ENCODE measurements around the gene PRX.

The PRX gene

GRCh38 chr19:40419066-40419612 lies 6.0 kb upstream of the PRX start:
- no peak overlapping the region for H3K4me3 ChIP-seq (ENCODE audit: low read depth in 1 of 2, low read length in 1 of 2)

GRCh38 chr19:40418040-40418439 lies 4.9 kb upstream of the PRX start:
- no peak overlapping the region for H3K4me3 ChIP-seq (ENCODE audit: low read depth in 1 of 2, low read length in 1 of 2)
- H3K9me3 ChIP-seq, result no peaks in the 10 kb centered on the region
- H3K4me1 ChIP-seq (ENCODE audit: control insufficient read depth in 1 of 2, insufficient read depth in 1 of 2, low read depth in 1 of 2, low read length in 1 of 2), result peaks cover 45 to 49% of the 10 kb centered on the region in 2 experiments
- peaks cover 8% of the 10 kb centered on the region for H3K36me3 ChIP-seq
- peak overlapping the region; percentile 67 for H3K27ac ChIP-seq
- peaks cover 6% of the 10 kb centered on the region for H3K27me3 ChIP-seq
- TF ChIP-seq CTCF (IDR thresholded peaks at IDR 0.05), result no peak

More at GRCh38 chr19:40419066-40419612, 6.0 kb upstream of the PRX start:
- no peak overlapping the region for H3K27ac ChIP-seq
- no peaks in the 10 kb centered on the region for H3K9me3 ChIP-seq
- peaks cover 45 to 49% of the 10 kb centered on the region in 2 experiments for H3K4me1 ChIP-seq (ENCODE audit: control insufficient read depth in 1 of 2, insufficient read depth in 1 of 2, low read depth in 1 of 2, low read length in 1 of 2)
- H3K36me3 ChIP-seq, result peaks cover 10% of the 10 kb centered on the region
- TF ChIP-seq CTCF (IDR thresholded peaks at IDR 0.05), result no peak
- no peaks in the 10 kb centered on the region for H3K27me3 ChIP-seq

- peaks cover 4% of the 10 kb centered on the region for H3K36me3 ChIP-seq
- peaks cover 45 to 49% of the 10 kb centered on the region in 2 experiments for H3K4me1 ChIP-seq (ENCODE audit: control insufficient read depth in 1 of 2, insufficient read depth in 1 of 2, low read depth in 1 of 2, low read length in 1 of 2)
Measured at GRCh38 chr19:40417643-40417981, 4.4 kb upstream of the PRX start.

GRCh38 chr19:40416918-40417642 lies 3.9 kb upstream of the PRX start:
- Histone ChIP-seq H3K27ac (peak overlapping the region; percentile 67), H3K4me3 (ENCODE audit: low read depth in 1 of 2, low read length in 1 of 2) (peak overlapping the region in 1 of 2 experiments; percentile 24), H3K4me1 (ENCODE audit: control insufficient read depth in 1 of 2, insufficient read depth in 1 of 2, low read depth in 1 of 2, low read length in 1 of 2) (peaks cover 45 to 49% of the 10 kb centered on the region in 2 experiments), H3K36me3 (no peaks in the 10 kb centered on the region), H3K27me3 (peaks cover 8% of the 10 kb centered on the region), H3K9me3 (no peaks in the 10 kb centered on the region)
- TF ChIP-seq CTCF (IDR thresholded peaks at IDR 0.05), result no peak

More at GRCh38 chr19:40417643-40417981, 4.4 kb upstream of the PRX start:
- Histone ChIP-seq H3K4me3 (ENCODE audit: low read depth in 1 of 2, low read length in 1 of 2) (peak overlapping the region in 1 of 2 experiments; percentile 24), H3K27me3 (peaks cover 8% of the 10 kb centered on the region), H3K9me3 (no peaks in the 10 kb centered on the region), H3K27ac (peak overlapping the region; percentile 67)
- no peak for TF ChIP-seq CTCF (IDR thresholded peaks at IDR 0.05)

- no peaks in the 10 kb centered on the region for H3K9me3 ChIP-seq
- H3K4me1 ChIP-seq (ENCODE audit: control insufficient read depth in 1 of 2, insufficient read depth in 1 of 2, low read depth in 1 of 2, low read length in 1 of 2), result peaks cover 36 to 37% of the 10 kb centered on the region in 2 experiments
- peak overlapping the region; percentile 67 for H3K27ac ChIP-seq
- no peaks in the 10 kb centered on the region for H3K36me3 ChIP-seq
- TF ChIP-seq CTCF (IDR thresholded peaks at IDR 0.05), result no peak
- H3K27me3 ChIP-seq, result peaks cover 8% of the 10 kb centered on the region
- no peak overlapping the region for H3K4me3 ChIP-seq (ENCODE audit: low read depth in 1 of 2, low read length in 1 of 2)
Measured at GRCh38 chr19:40415768-40416167, 2.6 kb upstream of the PRX start.
